H9 (cell line): ENCODE data around the gene DCANP1. TPM values are rescaled to one million over a fixed set of nuclear protein-coding genes. Genes with fewer than 3 reads are reported as not detected.

Experiments
- DNase-seq: peaks from one replicate; pipeline ENCODE4 v3.0.0-alpha.2; 2017
- H2AFZ ChIP-seq: one replicate; pipeline ENCODE4 v1.6.1; 2013; ENCODE audit warnings: mild to moderate bottlenecking, low read length, control low read depth, moderate library complexity
- H2AK5ac ChIP-seq: 2 replicates; pipeline ENCODE4 v1.6.1; 2013; ENCODE audit warnings: low read length, control low read depth, mixed read lengths; ENCODE audit not compliant: insufficient read length
- H2BK120ac ChIP-seq: one replicate; pipeline ENCODE4 v1.6.1; 2013; ENCODE audit warnings: low read depth, mild to moderate bottlenecking, low read length, control low read depth, inconsistent platforms; ENCODE audit not compliant: poor library complexity, severe bottlenecking
- H2BK12ac ChIP-seq: 2 replicates; pipeline ENCODE4 v1.6.1; 2013; ENCODE audit warnings: low read length, control low read depth, mixed read lengths, low read depth; ENCODE audit not compliant: insufficient read length
- H2BK15ac ChIP-seq: 2 replicates; pipeline ENCODE4 v1.6.1; 2013; ENCODE audit warnings: low read depth, low read length, control low read depth
- H2BK20ac ChIP-seq: one replicate; pipeline ENCODE4 v1.6.1; 2013; ENCODE audit warnings: low read depth, mild to moderate bottlenecking, low read length, control low read depth, inconsistent platforms; ENCODE audit not compliant: poor library complexity, severe bottlenecking
- H2BK5ac ChIP-seq: 2 replicates; pipeline ENCODE4 v1.6.1; 2013; ENCODE audit warnings: low read length, control low read depth, mixed read lengths; ENCODE audit not compliant: insufficient read length
- H3K14ac ChIP-seq: 2 replicates; pipeline ENCODE4 v1.6.1; 2013; ENCODE audit warnings: low read length, control low read depth; ENCODE audit not compliant: insufficient read depth
- H3K18ac ChIP-seq: 2 replicates; pipeline ENCODE4 v1.6.1; 2013; ENCODE audit warnings: low read depth, mild to moderate bottlenecking, mixed read lengths, low read length, control low read depth; ENCODE audit not compliant: insufficient read length
- H3K23ac ChIP-seq: 2 replicates; pipeline ENCODE4 v1.6.1; 2013; ENCODE audit warnings: low read length, control low read depth, mixed read lengths, low read depth; ENCODE audit not compliant: insufficient read length
- H3K23me2 ChIP-seq: 2 replicates; pipeline ENCODE4 v1.6.1; 2013; ENCODE audit warnings: low read depth, mild to moderate bottlenecking, mixed read lengths, low read length, control low read depth; ENCODE audit not compliant: insufficient read length, poor library complexity, severe bottlenecking
- H3K27ac ChIP-seq: 2 replicates; pipeline ENCODE4 v1.5.1; 2013; ENCODE audit warnings: low read length, control low read depth, mixed read lengths, low read depth; ENCODE audit not compliant: insufficient read length
- H3K27me3 ChIP-seq: 2 replicates; pipeline ENCODE4 v1.6.1; 2013; ENCODE audit warnings: low read length, control low read depth, inconsistent platforms; ENCODE audit not compliant: insufficient read depth
- H3K4ac ChIP-seq: 2 replicates; pipeline ENCODE4 v1.6.1; 2013; ENCODE audit warnings: low read depth, mild to moderate bottlenecking, control low read depth, inconsistent platforms, low read length, moderate library complexity
- H3K4me1 ChIP-seq: 2 replicates; pipeline ENCODE4 v1.6.1; 2013; ENCODE audit warnings: low read length, control low read depth, inconsistent platforms; ENCODE audit not compliant: insufficient read depth
- H3K4me2 ChIP-seq: 2 replicates; pipeline ENCODE4 v1.6.1; 2013; ENCODE audit warnings: low read length, control low read depth, mixed read lengths; ENCODE audit not compliant: insufficient read length, insufficient read depth
- H3K56ac ChIP-seq: 2 replicates; pipeline ENCODE4 v1.6.1; 2013; ENCODE audit warnings: low read depth, mild to moderate bottlenecking, mixed read lengths, low read length, control low read depth; ENCODE audit not compliant: insufficient read length
- H3K79me1 ChIP-seq: 2 replicates; pipeline ENCODE4 v1.6.1; 2013; ENCODE audit warnings: low read depth, mild to moderate bottlenecking, moderate library complexity, low read length, control low read depth, inconsistent platforms; ENCODE audit not compliant: insufficient read depth, poor library complexity, severe bottlenecking
- H3K79me2 ChIP-seq: 2 replicates; pipeline ENCODE4 v1.6.1; 2013; ENCODE audit warnings: low read length, control low read depth, inconsistent platforms; ENCODE audit not compliant: insufficient read depth
- H3K9ac ChIP-seq: 2 replicates; pipeline ENCODE4 v1.6.1; 2013; ENCODE audit warnings: low read length, control low read depth, mixed read lengths; ENCODE audit not compliant: insufficient read length; ENCODE audit errors: extremely low read depth
- H3K9me3 ChIP-seq: one replicate; pipeline ENCODE4 v1.6.1; 2013; ENCODE audit warnings: low read depth, low read length, inconsistent platforms; ENCODE audit not compliant: control insufficient read depth
- H3T11ph ChIP-seq: one replicate; pipeline ENCODE4 v1.6.1; 2013; ENCODE audit warnings: mild to moderate bottlenecking, low read length, control low read depth, inconsistent platforms
- H4K20me1 ChIP-seq: one replicate; pipeline ENCODE4 v1.6.1; 2013; ENCODE audit not compliant: control insufficient read depth, insufficient read length, insufficient read depth
- H4K5ac ChIP-seq: 2 replicates; pipeline ENCODE4 v1.6.1; 2013; ENCODE audit warnings: low read depth, mild to moderate bottlenecking, mixed read lengths, low read length, control low read depth; ENCODE audit not compliant: insufficient read length
- H4K8ac ChIP-seq: replicated peaks from 2 replicates; pipeline ENCODE4 v1.6.1; 2013; ENCODE audit warnings: low read length, control low read depth, mixed read lengths, low read depth; ENCODE audit not compliant: insufficient read length
- H4K91ac ChIP-seq: 2 replicates; pipeline ENCODE4 v1.6.1; 2013; ENCODE audit warnings: low read depth, mild to moderate bottlenecking, moderate library complexity, mixed read lengths, low read length, control low read depth; ENCODE audit not compliant: insufficient read length
- H3K27ac Mint-ChIP-seq, 3 experiments: 2 replicates in 2 of 3; 3 replicates in 1 of 3; pipeline ENCODE4 v1.8.0; 2020 to 2021; ENCODE audit warnings: mixed read lengths in 3 of 3, mild to moderate bottlenecking in 1 of 3, moderate library complexity in 1 of 3
- H3K27me3 Mint-ChIP-seq: 2 replicates; pipeline ENCODE4 v1.8.0; 2021; ENCODE audit warnings: low read depth, mild to moderate bottlenecking, moderate library complexity, mixed read lengths
- H3K36me3 Mint-ChIP-seq, 3 experiments: 2 replicates in 2 of 3; 3 replicates in 1 of 3; pipeline ENCODE4 v1.8.0; 2020 to 2021; ENCODE audit warnings: low read depth in 3 of 3, mixed read lengths in 3 of 3; ENCODE audit not compliant: insufficient read depth in 1 of 3
- H3K4me1 Mint-ChIP-seq, 2 experiments: 2 replicates each; pipeline ENCODE4 v1.8.0; 2020; ENCODE audit warnings: mixed read lengths in 2 of 2
- H3K4me3 Mint-ChIP-seq, 2 experiments: 2 replicates in 1 of 2; 3 replicates in 1 of 2; pipeline ENCODE4 v1.8.0; 2020 to 2021; ENCODE audit warnings: mild to moderate bottlenecking in 2 of 2, mixed read lengths in 2 of 2, moderate library complexity in 1 of 2
- H3K9me3 Mint-ChIP-seq, 2 experiments: 2 replicates in 1 of 2; 3 replicates in 1 of 2; pipeline ENCODE4 v1.8.0; 2020; ENCODE audit warnings: mild to moderate bottlenecking in 2 of 2, mixed read lengths in 2 of 2, moderate library complexity in 1 of 2
- CTCF ChIP-seq: fragments of 200-600 bp; sonication (generic); conservative IDR thresholded peaks from 3 replicates; pipeline ENCODE4 v1.8.0; 2021; ENCODE audit warnings: antibody characterized with exemption, mild to moderate bottlenecking
- WGBS: extraction: QIAGEN DNeasy Blood & Tissue Kit; methylation state at CpG from one replicate; pipeline ENCODE4 v1.1.7; 2013; ENCODE audit warnings: missing lambda C conversion rate, low lambda C conversion rate, mixed read lengths; ENCODE audit not compliant: insufficient read length; ENCODE audit errors: extremely low coverage; 5-methylcytosine and 5-hydroxymethylcytosine counted together
- total RNA-seq: library from RNA; stranded (reverse); gene quantifications from 2 replicates; pipeline ENCODE4 v1.2.1, GENCODE V29; 2021

DCANP1 gene
- total RNA-seq, 1 experiment from 2014 or later: not detected

- peaks cover 0 to 2% (median under 1%) of the 10 kb centered on the region in 3 experiments; a peak in 3 of 7 replicates for H3K36me3 Mint-ChIP-seq
- Histone ChIP-seq H3K56ac (no peak overlapping the region), H4K91ac (no peak overlapping the region), H4K20me1 (peaks cover 2% of the 10 kb centered on the region), H4K8ac (no peak overlapping the region), H3K9ac (no peak overlapping the region), H3K4me1 (peaks cover 13% of the 10 kb centered on the region; the same call in 1 of the 2 replicates), H3K14ac (no peak overlapping the region), H2BK5ac (no peak overlapping the region), H2BK20ac (no peak overlapping the region), H3K27ac (no peak overlapping the region), H4K5ac (no peak overlapping the region), H3K4ac (no peak overlapping the region), H2BK12ac (no peak overlapping the region), H3K9me3 (no peaks in the 10 kb centered on the region), H3K4me2 (peak overlapping the region; percentile 82), H3T11ph (no peak overlapping the region), H3K23me2 (peaks cover 16% of the 10 kb centered on the region), H3K18ac (peak overlapping the region; percentile 35), H3K79me2 (peaks cover 7% of the 10 kb centered on the region; the same call in 1 of the 2 replicates), H2AFZ (no peak overlapping the region), H3K79me1 (peaks cover 5% of the 10 kb centered on the region), H2BK15ac (no peak overlapping the region), H3K23ac (no peak overlapping the region), H2AK5ac (no peak overlapping the region), H2BK120ac (no peak overlapping the region), H3K27me3 (peaks cover 25% of the 10 kb centered on the region; the same call in 1 of the 2 replicates)
- WGBS: no CpG with 5 or more reads among the region's 25 CpGs
- peaks cover 46 to 51% of the 10 kb centered on the region in 2 experiments for H3K4me1 Mint-ChIP-seq
- H3K27ac Mint-ChIP-seq: peak overlapping the region; percentile 21 to 92 (median 60); a peak in 5 of 7 replicates
- peak overlapping the region; percentile 75 to 87 for H3K4me3 Mint-ChIP-seq
- peaks cover 79% of the 10 kb centered on the region for H3K27me3 Mint-ChIP-seq
- H3K9me3 Mint-ChIP-seq: peaks cover 2 to 4% of the 10 kb centered on the region in 2 experiments; a peak in 2 of 5 replicates
- no peak for TF ChIP-seq CTCF
- DNase-seq: peak; percentile 84
Measured at GRCh38 chr5:135399794-135400542, 47.2 kb downstream of the DCANP1 start.
